Stimulated activated CD4-positive, alpha-beta T cell treated with anti-CD3 and anti-CD28 coated beads, TNF-alpha, amount 100 ng/mL, for 24 hours (primary cell): ENCODE data around the gene ZNF480.
A peak's percentile ranks its signal among the peaks of the same experiment; 100 is the strongest.
"Not testable (repeated sequence)": the region's sequence is repeated elsewhere in the genome, so short reads cannot be mapped to it uniquely, and the experiment has no call there.

Experiments
- DNase-seq, 3 experiments: peaks; one replicate each; pipeline ENCODE4 v3.0.0-alpha.2; 2020; ENCODE audit warnings: low read depth in 3 of 3

Gene ZNF480

DNA sequence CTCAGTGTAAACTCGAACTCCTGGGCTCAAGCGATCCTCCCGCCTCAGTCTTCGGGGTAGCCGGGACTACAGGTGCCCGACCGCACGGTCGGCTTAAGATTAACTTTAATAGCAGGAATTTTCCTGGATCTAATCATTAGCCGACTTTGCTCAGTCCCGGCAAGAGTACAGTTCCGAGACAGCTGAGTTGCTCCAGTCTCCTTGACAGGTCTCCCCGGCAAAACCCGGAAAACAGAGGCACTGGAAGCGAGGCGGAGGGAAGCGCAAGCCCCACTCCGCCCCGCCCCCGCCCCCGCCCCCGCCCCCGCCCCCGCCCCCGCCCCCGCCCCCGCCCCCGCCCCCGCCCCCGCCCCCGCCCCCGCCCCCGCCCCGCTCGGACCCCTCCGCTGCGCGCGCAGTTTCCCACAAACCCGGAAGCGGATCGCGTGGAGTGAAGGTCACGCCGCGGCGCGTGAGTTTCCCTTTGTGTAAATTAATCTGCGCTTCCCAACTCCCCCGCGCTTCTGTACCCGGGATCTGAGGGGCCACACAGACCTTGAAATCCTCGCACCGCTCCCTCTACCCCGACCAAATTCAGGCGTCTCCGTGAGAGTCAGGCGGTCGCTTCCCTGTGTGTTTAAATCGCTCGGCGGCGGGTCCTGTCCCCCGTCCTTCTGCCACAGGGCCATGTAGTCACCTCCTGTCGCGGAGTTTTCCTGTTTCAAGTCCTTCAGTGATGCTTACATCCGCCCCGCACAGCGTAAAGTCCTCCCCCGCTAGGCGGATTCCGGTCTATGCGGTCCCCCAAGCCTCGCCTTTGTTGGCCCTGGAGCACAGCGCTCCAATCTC is at the start of gene ZNF480:
ZNF480 (plus strand) TSS at position 397 of the 828 bp plus-strand sequence. CDS start 3,244 bp downstream, outside the sequence.
- DNase-seq = peak; percentile 43 to 59 (median 52)

DNA sequence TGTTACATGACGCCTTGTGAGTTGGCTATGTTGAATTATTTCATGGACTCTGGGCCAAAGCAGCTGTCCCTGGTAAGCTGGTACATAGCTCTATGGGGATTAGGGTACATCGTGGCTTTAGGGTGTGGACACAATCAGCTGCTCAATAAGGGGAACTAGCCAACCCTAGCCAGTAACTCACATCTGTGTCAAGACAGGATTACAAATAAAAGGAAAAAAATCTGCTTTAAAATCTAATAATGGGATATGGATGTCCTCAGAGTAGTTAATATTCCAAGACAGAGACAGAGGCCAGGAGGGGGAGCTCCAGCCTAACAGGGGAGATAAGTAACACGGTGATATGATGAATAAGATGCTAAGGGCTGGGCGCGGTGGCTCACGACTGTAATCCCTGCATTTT is 48.7 kb upstream of the ZNF480 start:
- DNase-seq = peak; percentile 31 to 49 (median 37)

DNA sequence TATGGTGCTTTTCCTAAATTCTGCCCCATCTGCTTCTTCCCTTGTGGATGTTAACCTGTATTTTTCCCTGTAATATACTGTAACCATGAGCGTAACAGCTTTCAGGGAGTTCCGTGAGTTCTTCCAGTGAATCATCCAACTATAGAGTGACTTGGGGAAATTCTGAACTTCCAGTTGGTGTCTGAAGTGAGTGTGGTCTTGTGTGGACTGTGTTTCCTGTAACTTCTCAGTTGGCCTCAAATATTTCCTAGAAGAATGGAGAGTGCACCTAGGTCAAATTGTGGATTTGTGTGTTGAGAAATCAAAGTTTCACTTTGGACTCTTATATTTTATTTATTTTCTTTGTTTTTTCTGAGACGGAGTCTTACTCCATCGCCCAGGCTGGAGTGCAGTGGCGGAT is 38.5 kb upstream of the ZNF480 start:
- no peak for DNase-seq

DNA sequence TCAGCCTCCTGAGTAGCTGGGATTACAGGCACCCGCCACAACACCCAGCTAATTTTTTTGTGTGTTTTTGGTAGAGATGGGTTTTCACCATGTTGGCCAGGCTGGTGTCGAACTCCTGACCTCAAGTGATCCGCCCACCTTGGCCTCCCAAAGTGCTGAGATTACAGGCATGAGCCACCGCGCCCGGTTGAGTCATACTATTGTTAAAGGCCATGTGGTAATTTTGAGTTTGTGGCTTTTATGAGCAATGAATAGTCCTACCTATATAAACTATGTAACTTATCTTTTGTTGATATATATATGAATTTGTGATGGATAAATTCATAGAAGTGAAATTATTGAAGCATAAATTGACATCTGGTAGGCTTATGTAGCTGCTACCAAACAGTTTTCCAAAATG is 31.4 kb upstream of the ZNF480 start:
- peak in 1 of 3 experiments; percentile 18 for DNase-seq

DNA sequence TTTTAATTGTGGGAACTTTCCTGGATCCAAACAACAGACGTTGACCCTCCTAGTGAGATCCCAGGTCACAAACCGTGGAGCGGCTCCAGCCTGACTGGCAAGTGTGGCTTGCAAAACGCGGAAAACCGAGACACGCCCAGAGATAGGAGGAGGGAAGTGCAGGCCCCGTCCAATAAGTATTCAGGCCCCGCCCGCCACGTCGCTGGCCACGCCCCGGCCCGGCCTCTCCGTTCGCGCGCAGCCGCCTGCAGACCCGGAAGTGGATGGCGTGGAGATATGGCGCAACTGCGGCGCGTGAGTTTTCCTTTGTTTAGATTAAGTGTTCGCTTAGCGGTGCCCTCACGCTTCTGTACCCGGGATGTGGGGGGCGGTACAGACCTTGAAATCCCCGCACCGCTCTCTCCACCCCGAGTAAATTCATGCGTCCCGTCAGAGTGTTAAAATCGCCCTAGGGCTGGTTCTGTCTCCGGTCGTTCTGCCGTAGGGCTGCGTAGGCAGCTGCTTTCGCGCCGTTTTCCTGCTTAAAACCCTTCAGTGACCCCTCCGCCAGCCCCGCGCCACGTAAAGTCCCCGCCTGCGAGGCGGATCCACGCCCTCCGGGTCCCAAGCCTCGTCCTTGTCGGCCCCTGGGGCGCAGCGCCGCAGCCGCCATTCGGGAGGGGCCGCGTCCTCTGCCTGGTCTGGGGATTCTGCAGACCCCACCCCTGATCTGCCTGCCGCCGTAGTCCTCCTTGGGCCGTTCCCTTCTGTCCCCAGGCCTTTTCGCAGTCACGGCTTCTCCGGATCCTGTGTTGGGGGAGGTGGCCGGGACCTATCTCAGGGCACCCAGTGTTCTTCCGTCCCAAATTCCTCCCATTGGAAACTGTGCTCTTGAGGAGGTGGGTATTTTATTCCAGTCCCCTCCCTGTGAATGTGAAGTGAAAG is 27.4 kb upstream of the ZNF480 start, which contains the start of gene ZNF766:
ZNF766 (plus strand) TSS at position 250 of the 924 bp plus-strand sequence; CDS start at position 277, 27 bp downstream.
- peak; percentile 95 to 97 (median 95) for DNase-seq

DNA sequence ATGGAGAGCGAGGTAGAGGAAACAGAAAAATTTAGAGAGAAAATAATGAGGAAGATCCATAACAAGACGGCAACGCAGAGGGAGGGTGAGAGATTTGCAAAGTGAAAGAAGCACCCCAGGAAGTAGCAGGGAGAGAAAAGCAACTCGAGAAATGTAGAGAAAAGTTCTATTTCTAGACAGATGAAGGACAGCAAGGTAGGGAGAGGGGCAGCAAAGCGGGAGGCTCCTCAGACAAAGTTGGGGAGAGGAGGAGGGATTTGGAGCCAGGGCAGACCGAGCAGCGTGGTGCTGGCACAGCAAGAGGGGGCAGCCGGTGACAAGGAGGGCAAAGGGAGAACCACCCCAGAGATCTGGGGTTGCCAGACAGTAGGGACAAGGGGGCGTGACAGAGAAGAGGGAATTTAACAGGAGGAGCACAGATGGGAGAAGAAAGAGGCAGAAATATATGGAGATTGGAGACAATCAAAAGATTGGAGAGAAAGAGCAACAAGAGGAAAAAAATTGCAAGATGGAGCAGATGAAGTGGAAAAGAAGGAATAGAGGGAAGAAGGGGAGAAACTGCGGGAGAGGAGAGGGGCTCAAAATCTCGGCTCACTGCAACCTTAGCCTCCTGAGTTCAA is 26.6 kb upstream of the ZNF480 start:
- DNase-seq = no peak

DNA sequence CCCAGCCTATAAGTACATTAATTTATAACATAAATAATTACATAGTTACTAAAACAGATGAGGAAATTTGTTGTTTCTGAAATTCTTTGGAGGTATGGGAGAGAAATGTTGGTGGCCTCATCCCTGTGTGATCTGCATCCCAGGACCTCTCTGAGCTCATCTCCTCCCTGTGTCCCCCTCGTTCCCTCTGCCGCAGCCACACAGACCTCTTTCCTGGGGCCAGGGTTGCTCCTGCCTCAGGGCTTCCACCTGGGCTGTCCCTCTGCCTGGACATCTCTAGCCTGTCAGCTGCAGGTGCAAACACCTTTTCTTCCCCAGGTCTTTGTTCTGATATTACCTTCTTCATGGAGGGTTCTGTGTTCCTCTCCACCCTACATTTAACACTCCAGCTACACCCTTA is 23.7 kb upstream of the ZNF480 start:
- DNase-seq = no peak

DNA sequence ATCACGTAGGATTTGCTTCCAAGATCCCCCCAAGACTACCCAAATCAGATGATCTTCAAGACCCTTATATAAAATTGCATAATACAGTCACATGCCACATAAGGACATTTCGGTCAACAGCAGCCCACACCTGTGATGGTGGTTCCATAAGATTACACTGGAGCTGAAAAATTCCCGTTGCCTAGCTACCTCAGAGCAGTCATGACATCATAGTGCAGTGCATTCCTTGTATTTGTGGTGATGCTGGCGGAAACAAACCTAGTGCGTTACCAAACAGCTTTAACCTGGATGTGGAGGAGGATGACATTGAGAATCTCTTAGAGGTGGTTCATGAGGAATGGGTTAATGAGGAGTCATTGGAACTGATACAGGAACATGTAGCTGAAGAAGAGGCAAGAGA is 22.8 kb upstream of the ZNF480 start:
- DNase-seq = no peak

DNA sequence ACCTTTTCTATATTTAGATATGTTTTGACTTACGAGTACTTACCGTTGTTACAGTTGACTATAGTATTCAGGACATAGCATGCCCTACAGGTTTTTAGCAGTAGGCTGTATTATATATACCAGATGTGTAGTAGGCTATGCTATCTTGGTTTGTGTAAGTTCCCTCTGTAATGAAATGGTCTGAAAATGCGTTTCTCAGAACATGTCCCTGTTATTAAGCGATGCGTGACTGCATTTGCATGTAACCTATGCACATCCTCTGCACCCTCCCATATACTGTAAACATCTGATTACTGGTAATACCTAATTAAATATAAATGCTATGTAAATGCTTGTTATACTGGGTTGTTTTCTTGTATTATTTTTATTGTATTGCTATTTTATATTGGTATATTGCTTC is 21.0 kb upstream of the ZNF480 start:
- DNase-seq = no peak

DNA sequence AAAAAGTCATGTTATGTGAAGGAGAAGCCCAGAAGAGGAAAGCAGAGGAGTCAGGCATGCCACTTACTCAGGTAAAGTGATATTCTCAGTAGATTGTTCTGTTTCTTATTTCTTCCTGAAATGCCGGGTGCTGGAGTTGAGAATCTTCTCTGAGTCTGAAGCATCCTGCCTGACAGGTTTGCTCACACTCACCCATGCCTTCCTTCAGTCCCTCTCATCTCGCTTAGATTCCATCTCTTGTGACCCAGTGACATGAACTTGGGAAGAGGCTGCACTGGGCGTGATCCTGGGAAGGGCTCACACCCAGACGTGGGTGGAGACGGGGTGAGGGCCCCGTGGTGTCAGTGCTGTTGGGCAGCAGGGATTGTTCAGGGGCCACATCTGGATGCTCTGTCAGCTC is 19.5 kb upstream of the ZNF480 start:
- DNase-seq = no peak

DNA sequence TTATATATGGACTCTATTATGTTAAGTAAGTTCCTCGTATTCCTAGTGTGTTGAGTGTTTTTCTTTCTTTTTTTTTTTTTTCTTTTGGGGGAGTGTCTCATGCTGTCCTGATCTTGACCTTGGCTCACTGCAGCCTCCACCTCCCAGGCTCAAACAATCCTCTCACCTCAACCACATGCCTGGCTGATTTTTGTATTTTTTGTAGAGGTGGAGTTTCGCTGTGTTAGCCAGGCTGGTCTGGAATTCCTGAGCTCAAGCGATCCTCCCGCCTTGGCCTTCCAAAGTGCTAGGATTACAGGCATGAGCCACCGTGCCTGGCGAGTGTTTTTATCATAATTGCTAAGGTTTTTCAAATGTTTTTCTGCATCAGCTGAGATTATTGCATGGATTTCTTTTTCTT is 10.7 kb upstream of the ZNF480 start:
- no peak for DNase-seq

DNA sequence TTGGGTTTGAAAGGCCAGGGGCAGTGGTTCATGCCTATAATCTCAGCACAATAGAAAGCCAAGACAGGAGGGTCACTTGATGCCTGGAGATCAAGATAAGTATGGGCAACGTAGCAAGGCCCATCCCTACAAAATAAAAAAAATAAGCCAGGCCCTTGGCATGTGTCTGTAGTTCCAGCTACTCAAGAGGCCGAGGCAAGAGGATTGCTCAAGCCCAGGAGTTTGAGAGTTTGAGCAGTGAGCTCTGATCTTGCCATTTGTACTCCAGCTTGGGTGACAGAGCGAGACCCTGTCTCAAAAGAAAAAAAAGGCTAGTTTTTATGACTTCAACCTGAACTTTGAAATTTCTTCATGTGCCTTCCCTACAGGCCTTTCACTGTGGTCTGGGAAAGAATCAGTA is 5.2 kb upstream of the ZNF480 start:
- no peak for DNase-seq

DNA sequence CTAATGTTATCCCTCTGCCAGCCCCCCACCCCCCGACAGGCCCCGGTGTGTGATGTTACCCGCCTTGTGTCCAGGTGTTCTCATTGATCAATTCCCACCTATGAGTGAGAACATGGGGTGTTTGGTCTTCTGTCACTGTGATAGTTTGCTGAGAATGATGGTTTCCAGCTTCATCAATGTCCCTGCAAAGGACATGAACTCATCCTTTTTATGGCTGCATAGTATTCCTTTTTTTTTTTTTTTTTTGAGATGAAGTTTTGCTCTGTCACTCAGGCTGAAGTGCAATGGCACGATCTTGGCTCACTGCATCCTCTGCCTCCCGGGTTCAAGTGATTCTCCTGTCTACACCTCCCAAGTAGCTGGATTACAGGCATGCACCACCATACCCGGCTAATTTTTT is 4.0 kb upstream of the ZNF480 start:
- not testable (repeated sequence) for DNase-seq

DNA sequence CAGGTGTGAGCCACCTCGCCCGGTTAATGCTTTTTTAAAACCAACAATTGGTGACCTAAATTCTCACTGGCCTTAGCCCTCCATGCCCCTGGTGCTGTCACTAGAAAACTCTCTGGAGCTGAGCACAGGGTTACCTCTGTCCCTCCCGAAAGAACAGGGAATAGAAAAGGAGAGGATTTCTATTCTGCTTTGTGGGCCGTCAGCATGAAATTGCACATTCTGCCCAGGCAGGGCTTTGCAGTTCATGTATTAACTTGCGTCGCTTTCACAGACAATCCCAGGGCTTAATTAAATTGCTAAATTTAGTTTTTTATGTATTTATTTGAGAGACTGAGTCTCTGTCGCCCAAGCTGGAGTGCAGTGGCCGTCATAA is 583 bp upstream of the ZNF480 start:
- DNase-seq = no peak

DNA sequence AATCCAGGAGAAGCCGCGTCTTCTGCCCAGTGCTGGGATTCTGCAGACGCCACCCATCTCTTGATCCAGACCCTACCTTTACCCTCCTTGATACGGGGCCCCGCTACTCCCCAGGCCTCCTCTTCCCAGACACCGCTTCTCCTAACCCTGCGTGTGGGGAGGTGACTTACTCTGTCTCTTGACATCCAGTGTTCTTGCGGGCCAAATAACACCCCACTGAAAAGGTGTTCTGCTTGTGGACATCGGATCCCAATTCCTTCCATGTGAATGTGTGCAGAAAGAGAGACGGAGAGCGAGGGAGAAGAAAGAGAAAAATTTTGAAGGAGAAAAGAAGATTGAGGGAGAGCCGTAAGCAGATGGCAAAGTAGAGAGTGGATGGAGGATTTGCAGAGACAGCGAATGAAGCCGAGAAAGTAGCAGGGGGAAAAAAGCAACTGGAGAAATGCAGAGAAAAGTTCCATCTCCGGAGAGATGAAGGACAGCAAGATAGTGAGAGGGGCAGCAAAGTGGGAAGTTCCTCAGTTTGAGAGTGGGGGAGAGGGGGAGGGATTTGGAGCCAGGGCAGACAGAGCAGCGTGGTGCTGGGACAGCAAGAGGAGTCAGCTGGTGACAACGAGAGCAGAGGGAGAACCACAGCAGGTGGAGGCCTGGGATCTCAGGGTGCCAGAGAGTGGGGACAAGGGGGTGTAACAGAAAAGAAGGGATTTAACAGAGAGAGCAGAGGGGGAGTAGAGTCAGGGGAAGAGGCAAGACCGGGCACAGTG is 814 bp downstream of the ZNF480 start:
- DNase-seq = no peak

DNA sequence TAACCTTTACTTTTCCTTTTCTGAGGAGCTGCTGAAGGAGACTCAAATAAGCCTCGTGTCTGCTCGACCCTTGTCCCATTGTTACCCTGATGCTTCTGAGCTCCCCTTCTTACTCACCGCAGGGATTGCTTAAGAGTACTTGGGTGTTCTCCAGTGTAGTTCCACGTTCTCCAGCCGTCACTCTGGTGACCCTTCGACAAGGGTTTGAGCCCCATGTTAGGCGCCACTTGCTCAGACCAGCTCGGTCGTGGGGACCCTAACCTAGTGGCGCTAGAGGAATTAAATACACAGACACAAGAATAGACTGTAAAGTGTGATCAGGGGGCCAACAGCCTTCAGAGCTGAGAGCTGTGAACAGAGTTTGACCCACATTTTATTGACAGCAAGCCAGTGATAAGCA is 10.3 kb downstream of the ZNF480 start:
- no peak for DNase-seq

DNA sequence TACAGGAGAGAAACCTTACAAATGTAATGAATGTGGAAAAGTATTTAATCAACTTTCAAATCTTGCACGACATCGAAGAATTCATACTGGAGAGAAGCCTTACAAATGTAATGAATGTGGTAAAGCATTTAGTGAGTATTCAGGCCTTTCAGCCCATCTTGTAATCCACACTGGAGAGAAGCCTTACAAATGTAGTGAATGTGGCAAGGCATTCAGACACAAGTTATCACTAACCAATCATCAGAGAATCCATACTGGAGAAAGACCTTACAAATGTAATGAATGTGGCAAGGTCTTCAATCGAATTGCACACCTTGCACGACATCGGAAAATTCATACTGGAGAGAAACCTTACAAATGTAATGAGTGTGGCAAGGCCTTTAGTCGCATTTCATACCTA is 25.5 kb downstream of the ZNF480 start:
- no peak for DNase-seq

DNA sequence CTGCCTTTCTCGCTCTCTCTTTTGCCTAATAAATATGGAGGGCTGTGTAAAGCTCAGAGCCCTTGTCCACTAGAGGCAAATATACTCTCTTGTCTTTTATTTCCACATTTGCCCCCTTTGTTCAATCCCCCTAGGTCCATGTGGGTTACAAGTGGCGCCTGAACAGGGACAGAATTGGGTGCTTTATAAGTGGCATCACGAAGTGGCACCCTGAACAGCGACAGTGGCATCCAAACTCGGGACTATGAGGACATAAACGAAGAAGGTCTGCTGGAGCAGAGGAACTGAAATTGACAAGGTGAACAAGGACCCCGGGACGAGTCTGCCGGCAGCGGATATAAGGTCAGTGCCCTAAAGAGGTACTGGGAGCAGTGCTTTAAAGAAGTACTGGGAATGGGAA is 34.8 kb downstream of the ZNF480 start:
- DNase-seq = no peak

DNA sequence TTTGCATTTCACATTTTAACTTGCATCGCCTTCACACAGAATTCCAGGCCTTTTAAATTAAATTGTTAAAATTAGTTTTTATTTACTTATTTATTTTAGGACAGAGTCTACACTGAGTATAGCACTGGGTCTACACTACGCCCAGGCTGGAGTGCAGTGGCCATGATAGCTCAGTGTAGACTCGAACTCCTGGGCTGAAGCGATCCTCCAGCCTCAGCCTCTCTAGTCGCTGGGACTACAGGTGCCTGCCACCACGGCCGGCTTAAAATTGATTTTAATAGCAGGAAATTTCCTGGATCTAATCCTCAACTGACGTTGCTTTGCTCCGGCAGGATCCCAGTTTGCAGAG is 38.8 kb downstream of the ZNF480 start:
- no peak for DNase-seq

DNA sequence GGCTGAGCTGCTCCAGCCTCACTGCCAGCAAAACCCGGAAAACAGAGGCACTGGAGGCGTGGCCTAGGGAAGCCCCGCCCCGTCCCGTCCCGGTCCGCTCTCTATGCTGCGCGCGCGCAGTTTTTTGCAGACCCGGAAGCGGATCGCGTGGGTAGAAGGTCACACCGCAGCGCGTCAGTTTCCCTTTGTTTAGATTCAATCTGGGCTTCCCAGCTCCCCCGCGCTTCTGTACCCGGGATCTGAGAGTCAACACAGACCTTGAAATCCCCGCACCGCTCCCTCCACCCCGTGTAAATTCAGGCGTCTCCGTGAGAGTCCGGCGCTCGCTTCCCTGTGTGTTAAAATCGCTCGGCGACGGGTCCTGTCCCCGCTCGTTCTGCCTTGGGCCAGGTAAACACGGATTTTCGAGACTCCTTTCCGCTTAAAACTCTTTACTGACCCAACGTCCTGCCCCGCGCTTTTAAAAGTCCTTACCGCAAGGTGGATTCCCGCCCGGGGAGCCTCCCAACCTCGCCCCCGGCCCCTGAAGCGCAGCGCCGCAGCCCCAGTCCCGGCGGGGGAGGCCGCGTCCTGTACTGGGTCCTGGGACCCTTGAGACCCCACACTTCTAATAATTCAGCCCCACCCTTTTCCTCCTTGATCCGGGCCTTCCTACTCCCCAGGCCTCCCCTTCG is 39.3 kb downstream of the ZNF480 start, which contains the start of gene ZNF610:
ZNF610 (plus strand) TSS at position 127 of the 674 bp plus-strand sequence. CDS start 12,930 bp downstream, outside the sequence.
- DNase-seq = peak; percentile 76 to 85 (median 83)
